ENCODE data around the gene ZFR.

DNA sequence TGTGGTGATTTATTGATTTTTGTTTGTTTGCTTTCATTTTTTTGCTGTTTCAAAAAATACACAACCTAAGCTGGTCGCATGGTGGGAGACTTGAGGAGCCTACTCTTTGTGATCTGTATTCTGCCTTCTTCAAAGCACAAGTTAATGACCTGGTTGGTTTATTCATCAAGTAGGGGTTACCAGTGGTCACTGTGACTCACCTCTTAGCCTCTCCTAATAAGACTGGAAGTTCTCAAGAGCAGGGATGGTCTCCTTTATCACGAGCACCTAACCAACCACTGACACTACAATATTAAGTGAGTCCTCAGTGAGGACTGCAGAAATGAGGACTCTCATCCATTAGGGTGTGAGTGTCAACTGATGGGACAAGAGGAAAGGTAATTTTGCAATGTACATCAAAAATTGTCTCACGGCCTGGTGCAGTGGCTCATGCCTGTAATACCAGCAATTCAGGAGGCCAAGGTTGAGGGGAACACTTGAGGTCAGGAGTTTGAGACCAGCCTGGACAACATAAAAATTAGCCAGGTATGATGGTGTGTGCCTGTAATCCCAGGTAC, 118.2 kb downstream of the ZFR start:
- TF ChIP-seq SP1 (IDR thresholded peaks at IDR 0.05) (no peak), TAF1 (conservative IDR thresholded peaks at IDR 0.05) (no peak), JUND (IDR thresholded peaks at IDR 0.05) (no peak), RAD21 (IDR thresholded peaks at IDR 0.05) (no peak), RXRA (IDR thresholded peaks at IDR 0.05) (no peak), EGR1 (IDR thresholded peaks at IDR 0.05; ENCODE audit: low read depth in 2 of 2) (no peak)
- TF ChIP-seq, protein P1, sequence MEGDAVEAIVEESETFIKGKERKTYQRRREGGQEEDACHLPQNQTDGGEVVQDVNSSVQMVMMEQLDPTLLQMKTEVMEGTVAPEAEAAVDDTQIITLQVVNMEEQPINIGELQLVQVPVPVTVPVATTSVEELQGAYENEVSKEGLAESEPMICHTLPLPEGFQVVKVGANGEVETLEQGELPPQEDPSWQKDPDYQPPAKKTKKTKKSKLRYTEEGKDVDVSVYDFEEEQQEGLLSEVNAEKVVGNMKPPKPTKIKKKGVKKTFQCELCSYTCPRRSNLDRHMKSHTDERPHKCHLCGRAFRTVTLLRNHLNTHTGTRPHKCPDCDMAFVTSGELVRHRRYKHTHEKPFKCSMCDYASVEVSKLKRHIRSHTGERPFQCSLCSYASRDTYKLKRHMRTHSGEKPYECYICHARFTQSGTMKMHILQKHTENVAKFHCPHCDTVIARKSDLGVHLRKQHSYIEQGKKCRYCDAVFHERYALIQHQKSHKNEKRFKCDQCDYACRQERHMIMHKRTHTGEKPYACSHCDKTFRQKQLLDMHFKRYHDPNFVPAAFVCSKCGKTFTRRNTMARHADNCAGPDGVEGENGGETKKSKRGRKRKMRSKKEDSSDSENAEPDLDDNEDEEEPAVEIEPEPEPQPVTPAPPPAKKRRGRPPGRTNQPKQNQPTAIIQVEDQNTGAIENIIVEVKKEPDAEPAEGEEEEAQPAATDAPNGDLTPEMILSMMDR (IDR thresholded peaks at IDR 0.05; ENCODE audit: low read depth, low read length, missing input control): no peak
- TF ChIP-seq, protein P2, sequence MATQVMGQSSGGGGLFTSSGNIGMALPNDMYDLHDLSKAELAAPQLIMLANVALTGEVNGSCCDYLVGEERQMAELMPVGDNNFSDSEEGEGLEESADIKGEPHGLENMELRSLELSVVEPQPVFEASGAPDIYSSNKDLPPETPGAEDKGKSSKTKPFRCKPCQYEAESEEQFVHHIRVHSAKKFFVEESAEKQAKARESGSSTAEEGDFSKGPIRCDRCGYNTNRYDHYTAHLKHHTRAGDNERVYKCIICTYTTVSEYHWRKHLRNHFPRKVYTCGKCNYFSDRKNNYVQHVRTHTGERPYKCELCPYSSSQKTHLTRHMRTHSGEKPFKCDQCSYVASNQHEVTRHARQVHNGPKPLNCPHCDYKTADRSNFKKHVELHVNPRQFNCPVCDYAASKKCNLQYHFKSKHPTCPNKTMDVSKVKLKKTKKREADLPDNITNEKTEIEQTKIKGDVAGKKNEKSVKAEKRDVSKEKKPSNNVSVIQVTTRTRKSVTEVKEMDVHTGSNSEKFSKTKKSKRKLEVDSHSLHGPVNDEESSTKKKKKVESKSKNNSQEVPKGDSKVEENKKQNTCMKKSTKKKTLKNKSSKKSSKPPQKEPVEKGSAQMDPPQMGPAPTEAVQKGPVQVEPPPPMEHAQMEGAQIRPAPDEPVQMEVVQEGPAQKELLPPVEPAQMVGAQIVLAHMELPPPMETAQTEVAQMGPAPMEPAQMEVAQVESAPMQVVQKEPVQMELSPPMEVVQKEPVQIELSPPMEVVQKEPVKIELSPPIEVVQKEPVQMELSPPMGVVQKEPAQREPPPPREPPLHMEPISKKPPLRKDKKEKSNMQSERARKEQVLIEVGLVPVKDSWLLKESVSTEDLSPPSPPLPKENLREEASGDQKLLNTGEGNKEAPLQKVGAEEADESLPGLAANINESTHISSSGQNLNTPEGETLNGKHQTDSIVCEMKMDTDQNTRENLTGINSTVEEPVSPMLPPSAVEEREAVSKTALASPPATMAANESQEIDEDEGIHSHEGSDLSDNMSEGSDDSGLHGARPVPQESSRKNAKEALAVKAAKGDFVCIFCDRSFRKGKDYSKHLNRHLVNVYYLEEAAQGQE (IDR thresholded peaks at IDR 0.05): no peak
- TF ChIP-seq, protein P3, sequence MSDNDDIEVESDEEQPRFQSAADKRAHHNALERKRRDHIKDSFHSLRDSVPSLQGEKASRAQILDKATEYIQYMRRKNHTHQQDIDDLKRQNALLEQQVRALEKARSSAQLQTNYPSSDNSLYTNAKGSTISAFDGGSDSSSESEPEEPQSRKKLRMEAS (IDR thresholded peaks at IDR 0.05): no peak
- TF ChIP-seq, protein P4, sequence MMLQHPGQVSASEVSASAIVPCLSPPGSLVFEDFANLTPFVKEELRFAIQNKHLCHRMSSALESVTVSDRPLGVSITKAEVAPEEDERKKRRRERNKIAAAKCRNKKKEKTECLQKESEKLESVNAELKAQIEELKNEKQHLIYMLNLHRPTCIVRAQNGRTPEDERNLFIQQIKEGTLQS (IDR thresholded peaks at IDR 0.05): no peak
